Activated effector memory CD4-positive, alpha-beta T cell treated with Interleukin-2 at 50 U/mL for 16 hours (primary cell): ENCODE measurements around the gene TBC1D22A.
"Not testable (repeated sequence)": the region's sequence is repeated elsewhere in the genome, so short reads cannot be mapped to it uniquely, and the experiment has no call there.

Experiments used
- DNase-seq: peaks from one replicate; pipeline ENCODE4 v3.0.0-alpha.2; 2020

Gene TBC1D22A

DNA sequence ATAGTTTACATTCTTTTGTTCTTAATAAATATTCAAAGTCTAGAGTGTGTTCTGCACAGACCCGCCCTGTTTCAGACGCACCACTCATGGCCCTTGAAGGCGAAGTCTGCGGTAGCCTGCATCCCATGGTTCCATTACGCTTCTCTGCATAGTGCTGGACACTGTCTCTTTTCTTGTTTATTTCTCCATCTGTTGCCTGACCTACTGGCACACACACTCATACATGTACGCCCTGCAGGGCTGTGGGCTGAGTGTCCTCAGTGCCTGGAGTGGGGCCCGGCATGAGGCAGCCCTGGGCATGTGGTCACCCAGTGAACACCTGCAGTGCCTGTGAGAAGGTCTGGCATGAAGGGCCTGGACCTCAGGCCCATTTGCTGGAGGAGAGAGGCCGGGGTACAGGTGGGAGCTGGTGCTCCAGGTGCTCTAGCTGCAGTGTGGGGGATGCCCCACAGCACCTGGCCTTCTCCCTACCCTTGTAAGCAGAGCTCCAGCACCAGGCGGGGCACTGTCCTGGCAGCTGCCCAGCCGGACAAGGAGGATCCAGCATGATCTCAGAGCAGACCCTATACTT lies 404.1 kb downstream of the TBC1D22A start:
- DNase-seq: no peak

DNA sequence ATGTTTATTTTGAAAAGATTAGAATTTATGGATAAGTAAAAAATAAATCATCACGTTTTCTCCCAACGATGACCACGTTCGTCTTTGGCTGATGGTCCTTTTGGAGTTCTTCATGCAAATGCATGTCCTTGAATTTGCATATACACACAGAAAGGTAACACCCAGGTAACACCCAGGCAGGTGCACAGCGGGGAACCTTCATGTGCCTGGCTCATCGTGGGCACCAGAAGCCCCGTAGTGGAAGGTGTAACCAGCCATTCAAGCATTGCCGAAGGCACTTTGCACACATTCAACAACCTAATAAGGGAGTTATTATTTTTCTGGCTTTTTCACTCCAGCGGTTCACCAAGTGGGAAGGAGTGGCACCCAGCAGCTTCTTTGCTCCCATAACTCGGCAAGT lies 404.6 kb downstream of the TBC1D22A start:
- DNase-seq: no peak

DNA sequence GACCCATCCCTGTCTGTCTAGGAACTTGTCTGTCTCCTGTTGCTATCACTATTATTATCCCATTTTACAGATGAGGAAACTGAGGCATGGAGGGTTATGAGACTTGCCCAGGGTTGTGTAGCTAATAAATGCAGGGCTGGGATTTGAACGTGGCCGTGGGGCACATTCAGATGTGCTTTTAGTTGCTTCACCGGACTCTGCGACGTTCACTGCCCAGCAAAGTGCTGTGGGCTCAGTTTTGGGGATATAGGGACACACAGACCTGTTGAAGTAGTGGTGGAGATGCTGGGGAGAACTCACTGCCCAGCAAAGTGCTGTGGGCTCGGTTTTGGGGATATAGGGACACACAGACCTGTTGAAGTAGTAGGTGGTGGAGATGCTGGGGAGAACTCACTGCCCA lies 405.5 kb downstream of the TBC1D22A start:
- not testable (repeated sequence) for DNase-seq

DNA sequence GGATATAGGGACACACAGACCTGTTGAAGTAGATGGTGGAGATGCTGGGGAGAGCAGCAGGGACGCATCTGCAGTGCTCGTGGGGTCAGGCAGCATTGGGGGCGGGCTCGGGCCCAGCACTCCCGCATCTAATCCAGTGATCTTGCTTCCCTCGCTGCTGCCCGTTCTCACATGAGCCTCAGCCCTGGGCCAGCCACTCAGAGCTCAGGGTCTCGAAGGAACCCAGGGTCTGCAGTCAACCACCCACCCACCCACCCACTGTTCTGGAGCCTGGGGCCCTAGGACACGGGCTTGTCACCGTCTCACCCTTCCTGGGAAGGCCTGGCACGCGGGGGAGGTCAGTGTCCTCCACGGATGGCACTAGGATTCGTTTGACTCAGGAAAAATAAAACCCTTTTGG lies 406.0 kb downstream of the TBC1D22A start:
- DNase-seq: no peak

DNA sequence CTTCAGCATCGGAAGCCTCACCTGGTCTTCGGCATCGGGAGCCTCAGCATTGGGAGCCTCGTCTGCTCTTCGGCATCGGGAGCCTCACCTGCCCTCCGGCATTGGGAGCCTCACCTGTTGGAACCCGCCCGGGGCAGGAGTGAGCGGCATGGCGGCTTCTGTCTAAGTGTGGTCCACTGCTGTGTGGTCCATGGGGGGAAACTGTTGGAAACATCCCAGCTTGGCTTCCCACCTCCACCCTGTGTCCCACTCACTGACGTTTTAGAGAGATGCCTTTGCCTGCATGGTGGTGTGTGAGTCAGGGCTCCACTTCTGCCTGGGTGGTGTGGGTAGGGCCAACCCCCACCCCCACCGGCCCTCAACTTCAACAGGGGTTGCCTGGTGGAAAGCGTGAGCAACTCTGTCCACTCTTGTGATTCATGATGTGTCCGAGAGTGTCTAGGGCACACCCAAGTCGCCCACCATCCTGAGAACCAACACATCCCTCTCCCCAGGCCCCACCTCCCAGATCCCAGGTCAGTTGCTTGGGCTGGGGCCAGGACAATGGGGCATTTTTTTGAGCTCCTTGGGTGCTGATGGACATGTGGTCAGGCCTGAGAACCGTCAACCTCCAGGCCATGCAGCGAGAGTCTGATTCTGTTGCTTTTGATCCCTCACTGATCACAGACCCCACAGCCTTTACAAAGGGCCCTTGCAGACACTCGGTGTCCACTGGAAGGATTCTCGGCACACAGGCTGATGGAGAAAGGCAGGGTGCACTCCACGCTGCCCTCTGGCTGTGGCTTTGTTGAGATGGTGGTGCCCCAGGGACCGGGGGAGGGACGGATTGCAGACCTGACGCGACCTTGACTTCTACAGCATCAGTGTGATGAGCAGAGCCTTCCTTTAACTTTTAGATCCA lies 406.7 kb downstream of the TBC1D22A start:
- no peak for DNase-seq

DNA sequence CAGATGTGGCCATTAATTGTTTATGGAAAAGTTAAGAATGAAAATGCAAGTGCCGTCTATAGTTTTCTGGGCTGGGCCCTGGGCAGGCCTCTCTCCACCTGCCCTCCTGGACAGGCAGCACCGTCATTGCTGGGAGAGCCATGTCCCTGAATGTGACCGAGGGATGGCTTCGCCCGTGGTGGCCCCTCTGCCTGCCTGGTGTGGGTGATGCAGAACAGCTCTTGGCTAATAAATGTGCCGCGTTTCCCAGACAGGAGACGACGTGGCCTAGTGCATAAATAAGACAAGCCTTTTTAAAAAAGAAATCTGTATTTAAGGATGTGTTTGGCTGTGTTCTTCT lies 407.3 kb downstream of the TBC1D22A start:
- DNase-seq: no peak

DNA sequence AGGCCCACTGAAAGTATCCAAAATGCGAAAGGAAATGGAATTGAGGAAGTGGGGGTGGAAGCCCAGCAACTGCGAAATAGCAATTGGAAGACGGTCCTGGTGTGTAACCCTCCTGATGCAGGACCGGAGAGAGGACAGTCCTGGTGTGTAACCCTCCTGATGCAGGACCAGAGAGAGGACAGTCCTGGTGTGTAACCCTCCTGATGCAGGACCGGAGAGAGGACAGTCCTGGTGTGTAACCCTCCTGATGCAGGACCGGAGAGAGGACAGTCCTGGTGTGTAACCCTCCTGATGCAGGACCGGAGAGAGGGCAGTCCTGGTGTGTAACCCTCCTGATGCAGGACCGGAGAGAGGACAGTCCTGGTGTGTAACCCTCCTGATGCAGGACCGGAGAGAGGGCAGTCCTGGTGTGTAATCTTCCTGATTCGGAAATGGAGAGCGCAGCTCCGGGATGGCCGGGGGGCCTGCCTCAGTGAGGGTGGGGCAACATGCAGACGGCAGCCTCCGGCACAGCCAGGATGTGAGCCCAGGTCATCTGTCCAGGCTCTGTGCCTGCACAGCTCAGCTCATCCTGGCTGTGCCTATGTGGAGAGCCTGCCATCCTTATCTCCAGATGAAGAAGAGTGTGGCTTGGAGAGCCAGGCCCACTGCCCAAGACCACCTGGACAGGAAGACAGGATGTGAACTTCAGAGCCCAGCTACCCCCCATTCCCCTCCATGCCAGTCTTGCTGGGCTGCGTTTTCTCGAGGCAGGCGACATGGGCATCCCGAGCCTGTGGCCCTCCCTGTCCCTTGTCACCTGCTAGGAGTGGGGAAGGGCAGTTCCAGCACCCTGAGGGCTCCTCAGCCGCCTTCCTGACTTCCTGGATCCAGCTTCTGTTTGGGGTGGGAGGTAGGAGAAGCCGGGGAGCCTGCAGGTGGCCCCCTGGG lies 408.3 kb downstream of the TBC1D22A start:
- DNase-seq: not testable (repeated sequence)

DNA sequence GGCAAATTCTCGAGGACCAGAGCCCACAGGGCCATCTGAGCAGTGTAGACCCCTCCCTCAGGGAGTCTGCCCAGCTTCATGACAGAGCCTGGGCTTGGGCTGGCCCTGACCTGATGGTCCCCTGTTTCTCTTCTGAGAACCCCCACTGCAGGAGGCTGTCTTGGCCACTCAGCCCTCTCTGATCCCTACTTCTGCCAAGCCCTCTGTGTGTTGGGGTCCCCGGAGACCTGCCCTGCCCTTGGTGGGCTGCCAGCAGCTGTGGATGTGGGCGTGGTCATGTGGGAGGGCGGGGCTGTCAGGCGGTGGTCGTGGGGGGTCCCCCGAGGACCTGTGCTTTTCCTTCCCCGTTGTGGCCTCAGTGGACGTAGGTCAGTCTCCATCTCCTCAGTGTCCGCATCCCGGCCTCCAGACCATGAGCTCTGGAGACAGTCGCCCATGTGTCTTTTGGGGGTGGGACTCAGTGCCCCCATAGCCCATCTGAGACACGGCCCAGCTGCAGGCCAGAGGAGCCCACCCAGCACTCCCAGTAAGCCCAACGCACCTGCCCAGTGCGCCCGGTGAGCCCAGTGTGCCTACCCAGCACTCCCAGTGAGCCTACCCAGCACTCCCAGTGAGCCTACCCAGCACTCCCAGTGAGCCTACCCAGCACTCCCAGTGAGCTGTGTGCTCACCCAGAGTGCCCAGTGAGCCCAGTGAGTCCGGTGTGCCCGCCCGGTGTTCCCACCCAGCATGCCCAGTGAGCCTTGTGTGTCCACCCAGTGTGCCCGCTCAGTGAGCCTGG lies 409.2 kb downstream of the TBC1D22A start:
- no peak for DNase-seq

DNA sequence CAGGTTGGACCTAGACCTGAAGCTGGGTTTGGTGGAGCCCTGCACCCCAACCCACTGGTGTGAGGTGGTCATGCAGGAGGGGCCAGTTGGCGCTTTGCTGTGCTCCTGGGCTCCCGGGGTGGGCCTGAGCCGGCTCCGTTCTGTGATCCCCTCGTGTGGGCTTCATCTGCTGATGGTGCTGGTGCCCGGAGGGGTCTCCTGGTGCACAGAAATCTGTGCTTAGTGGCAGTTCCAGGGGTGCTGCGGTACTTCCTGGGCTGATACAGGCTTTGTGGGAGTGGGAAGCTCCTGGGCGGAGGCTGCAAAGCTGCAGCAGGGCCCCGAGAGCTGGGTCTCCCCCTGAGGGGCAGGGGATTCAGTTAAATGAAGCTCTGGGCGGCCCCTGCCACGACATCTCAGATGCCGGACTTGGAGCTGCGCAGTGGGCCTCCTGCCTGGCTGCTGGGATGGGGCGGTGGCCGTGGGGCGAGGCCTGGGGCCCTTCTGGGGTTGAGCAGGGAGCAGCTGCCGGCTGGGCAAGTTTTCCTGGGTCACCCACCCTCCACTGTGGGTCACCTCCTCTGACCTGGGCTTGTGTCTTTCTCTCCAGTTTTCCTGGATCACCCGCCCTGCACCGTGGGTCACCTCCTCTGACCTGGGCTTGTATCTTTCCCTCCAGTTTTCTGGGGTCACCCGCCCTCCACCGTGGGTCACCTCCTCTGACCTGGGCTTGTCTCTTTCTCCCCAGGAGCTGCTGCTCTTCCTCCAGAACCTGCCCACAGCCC lies 410.5 kb downstream of the TBC1D22A start:
- no peak for DNase-seq

DNA sequence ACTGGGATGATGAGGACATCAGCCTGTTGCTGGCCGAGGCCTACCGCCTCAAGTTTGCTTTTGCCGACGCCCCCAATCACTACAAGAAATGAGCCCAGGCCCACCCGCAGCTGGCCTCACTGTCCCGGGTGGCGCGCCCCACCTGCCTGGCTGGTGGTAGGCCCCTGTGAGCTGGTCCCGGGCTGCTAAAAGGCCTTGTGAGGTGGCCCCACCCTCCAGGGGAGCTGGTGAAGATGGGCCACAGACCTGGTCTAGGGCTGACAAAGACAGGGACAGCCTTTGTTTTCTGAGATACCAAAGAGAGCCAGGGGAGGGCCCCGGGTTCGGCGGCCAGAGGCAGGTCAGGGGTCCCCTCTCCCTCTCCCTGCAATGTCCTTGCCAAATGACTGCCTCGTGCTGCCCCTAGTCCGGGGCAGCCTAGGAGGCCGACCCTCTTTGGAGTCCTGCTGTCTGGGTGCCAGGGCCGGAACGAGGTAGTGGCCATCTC lies 411.1 kb downstream of the TBC1D22A start:
- DNase-seq: no peak

DNA sequence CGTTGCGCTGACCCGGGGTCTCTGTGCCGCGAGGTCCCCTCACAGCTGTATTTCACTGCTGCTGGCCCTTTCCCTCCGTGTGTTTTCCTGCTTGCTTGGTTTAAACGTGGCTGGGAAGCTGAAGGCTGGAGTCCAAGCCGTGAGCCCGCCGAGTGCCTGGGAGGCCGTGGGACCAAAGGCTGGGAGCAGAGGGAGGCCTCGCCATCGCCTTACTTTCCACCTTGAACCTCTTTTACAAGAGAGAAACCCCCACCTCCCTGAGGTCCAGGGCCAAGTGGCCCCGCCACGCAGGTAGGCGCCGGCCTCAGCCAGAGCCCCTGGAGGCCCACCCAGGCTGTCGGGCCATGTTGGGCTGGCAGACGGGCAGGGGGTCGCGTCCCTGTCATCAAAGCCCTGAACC lies 411.6 kb downstream of the TBC1D22A start:
- no peak for DNase-seq

DNA sequence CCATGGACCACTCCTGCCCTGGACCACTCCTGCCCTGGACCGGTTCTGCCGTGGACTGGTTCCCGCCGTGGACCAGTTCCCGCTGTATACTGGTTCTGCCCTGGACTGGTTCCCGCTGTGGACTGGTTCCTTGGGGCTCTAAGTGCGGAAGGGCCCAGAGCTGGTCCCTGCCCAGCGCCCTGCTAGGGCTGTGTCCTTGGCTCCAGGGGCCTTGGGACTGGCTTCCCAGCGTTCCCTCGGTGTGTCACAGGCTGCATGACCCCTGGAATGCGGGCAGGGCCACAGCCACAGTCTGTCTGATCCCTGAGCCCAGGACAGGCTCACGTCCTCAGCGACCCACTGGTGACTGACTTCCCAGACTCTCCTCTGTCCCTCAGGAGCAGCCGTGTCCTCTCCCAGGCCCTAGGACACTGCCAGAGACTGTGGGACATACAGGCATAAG lies 412.2 kb downstream of the TBC1D22A start:
- no peak for DNase-seq

DNA sequence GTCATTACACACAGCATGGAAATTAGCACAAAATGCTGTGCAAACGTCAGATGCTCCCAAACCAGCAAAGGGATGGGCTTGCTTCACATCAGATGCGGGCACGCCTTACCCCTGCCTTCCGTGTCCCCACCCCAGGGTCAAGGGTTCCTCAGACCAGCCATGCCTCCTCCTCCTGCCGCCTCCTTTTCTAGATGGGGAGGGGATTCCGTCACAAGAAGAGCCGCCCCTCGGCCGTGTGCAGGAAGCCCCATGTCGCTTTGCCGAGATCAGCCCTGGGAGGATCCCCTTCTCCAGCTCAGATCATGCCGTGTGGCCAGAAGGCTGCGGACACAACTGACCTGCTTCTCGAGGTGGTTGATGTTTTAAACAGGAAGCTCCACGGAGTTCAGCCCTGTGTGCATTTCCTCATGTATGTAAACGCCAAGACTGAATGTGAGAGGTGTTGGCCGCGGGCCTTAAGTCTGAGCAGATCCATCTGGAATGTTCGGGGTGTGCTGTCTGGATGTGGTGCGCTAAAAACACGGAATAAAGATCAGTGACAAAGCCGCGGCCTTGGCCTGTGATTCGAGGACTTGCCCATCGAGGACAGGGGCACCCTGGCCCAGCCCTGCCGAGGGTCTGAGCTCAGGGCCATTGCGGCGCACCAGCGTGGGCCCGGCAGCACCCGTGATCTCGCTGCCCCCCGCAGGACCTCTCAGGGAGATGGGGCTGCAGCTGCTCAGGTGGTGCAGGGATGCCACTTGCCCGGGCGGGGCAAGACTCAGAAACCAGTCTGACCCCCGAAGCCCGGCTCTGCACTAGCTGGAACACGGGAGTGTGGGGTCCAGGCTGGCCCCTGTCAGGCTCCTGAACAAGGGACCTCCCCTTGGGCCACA lies 412.9 kb downstream of the TBC1D22A start:
- no peak for DNase-seq

DNA sequence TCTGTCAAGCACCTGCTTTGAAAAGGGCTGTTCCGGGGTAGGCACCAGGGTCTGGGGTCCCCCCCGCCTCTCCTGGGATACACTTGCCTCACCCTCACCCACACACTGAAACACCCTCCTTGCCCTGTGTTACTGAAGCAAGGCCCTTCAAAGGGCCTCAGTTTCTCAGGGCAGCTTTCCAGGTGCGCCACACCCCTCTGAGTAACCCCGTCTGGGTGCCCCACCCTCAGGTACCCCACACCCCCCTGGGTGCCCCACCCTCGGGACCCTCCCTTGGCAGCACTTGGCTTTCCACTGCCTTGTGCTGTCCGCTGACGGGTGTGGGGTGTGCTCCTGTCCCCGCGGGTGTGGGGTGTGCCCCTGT lies 413.6 kb downstream of the TBC1D22A start:
- no peak for DNase-seq

DNA sequence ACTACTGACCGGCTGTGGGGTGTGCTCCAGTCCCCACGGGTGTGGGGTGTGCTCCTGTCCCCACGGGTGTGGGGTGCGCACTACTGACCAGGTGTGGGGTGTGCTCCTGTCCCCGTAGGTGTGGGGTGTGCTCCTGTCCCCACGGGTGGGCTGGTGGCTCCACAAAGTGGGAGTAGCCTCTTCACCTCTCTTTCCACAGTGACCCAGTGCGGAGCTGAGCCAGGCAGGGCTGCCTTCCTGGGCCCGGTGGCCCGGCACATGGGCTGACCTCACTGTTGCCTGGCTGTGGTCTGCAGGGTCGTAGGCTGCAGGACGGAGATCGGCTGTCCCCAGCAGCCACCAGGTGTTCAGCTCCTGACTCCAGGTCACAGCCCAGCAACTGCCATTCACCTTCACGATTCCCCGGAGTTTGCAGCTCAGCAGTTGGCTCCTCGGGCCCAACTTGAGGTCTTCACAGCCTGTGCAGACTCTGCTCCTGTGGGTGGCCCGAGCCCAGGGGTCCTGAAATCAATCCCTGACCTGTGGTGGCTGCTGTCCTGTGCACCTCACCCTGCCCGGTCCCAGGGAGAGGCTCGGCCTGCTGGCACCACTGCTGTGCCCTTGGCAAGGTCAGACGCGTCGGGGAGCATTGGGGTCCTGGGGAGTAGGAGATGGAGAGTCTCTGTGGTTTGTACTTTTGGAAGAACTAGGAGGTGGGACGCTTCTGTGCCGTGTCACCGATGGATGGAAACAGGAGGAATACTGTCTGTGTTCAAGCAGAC lies 414.3 kb downstream of the TBC1D22A start:
- no peak for DNase-seq

DNA sequence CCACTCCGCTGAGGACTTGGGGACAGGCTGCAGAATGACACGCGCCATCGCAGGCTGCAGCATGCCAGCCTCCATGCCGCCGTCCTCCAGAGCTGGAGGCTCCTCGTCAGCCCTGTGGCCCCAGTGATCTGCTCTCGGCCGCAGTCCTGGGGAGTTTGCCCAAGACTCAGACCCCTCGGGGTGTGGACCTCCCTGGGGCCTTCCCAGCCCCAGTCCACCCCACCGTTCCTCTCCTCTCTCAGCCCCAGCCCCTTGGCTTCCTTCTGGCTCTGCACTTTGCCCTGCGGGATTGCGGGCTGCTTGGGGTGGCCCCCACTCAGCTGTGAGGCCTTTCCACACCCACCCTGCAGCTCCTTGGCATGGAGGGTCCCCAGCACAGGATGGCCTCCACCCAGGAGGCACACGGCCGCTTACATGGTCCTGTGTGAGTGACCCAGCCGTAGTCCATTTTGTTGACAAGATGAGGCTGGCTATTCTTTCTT lies 414.9 kb downstream of the TBC1D22A start:
- no peak for DNase-seq

DNA sequence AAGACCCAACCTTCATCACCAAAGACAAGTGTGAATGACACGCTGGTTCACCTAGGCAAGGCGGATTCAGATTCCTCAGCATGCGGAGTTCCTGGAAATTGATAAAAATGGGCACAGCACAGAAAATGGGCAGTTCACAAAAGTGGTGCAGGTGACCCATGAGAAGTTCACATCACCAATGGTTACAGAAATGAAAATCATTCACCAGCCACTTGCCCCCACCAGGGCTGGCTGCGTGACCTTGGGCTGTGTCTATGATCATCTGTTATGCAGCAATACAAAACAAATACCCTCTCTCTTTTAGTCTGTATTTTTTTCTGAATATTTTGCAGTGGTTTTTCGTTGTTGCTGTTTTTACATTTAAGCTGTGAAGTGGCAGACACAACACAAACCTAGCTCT lies 415.9 kb downstream of the TBC1D22A start:
- no peak for DNase-seq

DNA sequence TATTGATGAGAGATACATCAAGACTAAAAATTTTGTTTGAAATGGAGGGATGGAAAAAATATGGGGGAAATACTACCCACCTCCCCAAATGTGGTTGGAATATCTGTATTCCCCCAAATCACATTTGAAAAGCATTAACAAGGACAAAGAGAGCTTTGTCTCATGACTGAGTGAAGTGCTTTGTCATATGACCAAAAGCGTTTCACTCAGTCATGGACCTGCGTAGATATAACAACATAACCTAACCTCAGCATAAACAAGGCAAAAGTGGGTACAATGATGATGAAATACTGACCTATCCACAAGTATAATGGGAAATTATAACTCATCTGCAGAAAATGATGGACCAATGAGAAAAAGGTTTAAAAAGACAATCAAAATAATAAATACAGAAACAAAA lies 418.3 kb downstream of the TBC1D22A start:
- no peak for DNase-seq

DNA sequence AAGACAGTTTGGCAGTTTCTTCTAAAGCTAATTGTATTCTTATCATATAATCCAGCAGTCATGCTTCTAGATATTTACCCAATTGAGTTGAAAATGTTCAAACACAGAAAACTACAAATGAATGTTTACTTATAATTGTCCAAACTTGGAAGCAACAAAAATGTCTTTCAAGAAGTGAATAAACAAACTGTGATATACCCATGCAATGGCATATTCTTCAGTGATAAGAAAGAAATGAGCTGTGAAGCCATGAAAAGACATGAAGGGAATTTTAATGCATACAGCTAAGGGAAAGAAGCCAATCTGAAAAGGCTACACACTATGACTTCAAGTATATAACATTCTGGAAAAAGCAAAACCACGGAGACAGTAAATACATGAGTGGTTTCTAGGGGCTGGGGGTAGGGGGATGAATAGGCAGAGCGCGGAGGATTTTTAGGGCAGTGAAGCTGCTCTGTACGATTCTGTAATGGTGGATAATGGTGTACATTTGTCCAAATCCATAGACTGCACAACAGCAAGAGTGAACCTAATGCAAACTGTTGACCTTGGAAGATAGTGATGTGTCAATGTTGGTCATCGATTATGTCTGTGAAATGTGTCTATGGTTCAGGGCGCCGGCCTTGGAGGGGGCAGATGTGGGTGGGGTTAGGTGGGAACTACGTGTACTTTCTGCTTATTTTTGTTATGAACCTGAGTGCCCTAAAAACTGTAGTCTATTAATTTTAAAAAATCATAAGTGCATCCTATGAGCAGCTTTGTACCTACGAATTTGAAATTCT lies 424.9 kb downstream of the TBC1D22A start:
- no peak for DNase-seq
